Activated effector memory CD4-positive, alpha-beta T cell treated with anti-CD3 and anti-CD28 coated beads, Interleukin-2, amount 50 U/mL, for 16 hours (primary cell): ENCODE results near the gene IL13RA2.

Source experiments
- DNase-seq: peaks from one replicate; pipeline ENCODE4 v3.0.0-alpha.2; 2020

IL13RA2 gene

DNA sequence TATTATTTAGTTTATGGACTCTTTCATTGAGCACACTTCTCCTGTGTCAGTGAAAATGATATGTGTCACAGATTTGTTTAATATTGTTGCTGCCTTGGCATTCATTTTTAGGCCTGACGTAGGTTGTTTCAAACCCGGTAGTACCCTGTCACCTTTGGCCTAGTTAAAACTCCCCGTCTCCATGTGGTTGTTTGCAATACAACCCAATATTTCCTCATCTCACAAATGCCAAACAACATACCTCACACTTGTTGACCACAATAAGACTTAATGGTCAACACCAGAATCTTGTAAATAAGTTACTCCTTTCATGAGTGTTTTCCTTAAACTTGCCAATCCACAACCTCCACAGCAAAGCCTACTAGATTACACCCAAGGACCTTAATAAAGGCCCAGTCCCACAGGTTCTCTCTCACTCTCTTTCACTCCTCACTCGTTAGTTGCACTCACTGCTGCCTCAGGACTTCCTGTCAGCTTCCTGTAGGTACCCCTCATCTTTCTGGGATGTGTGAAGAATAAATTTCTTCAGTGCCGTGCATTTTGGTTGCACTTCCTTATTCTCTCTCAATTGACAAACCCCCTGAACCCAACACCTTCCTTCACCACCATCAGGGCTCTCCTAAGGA is 31.3 kb downstream of the IL13RA2 start:
- no peak for DNase-seq

DNA sequence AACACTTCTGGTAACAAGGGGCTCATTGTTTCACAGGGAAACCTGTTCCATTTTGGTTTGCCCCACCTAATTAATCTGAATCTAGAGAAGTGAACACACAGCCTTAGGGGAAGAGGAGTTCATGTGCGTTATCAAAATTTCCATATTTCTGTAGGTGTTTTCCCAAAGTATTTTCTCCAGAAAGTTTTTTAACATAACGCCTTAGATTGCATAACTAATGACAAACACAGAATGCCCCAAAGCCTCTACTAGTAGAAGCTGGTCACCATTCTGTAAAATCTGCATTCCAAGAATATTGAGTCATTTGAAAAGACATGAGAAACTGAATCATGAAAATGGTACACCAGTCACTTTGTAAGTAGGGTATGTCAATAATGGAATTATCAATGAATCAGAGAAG is 41.1 kb downstream of the IL13RA2 start:
- DNase-seq = no peak

DNA sequence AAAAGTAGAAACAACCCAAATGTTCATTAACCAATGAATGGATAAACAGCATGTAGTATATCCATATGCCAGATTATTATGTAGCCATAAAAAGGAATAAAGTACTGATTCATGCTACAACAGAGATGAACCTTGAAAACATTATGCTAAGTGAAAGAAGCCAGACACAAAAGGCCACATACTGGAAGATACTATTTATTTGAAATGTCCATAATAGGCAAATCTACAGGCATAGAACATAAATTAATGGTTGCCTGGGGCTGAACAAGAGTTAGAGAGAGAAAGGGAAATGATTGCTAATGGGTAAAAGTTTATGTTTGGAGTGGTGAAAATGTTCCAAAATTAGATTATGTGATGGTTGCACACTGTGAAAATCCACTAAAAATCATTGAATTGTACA is 44.4 kb downstream of the IL13RA2 start:
- no peak for DNase-seq

DNA sequence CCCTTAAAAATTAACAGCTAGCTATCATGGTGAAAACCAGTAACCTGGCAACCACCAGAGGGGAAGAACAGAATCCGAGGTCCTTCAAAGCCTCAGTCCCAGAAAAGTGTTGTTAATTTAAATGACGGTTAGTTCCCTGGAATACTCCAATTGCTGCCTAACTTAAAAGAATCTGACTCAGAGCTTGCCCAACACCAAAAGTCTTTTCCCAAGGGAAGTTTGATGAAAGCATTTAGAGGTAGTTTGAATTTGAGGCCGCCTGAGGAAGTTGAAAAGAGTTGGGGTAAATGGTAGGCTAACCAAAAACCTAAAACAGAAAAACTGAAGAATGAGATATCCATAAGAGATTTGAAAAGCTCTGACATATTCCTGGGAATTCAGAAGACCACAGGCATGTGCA is 46.6 kb downstream of the IL13RA2 start:
- no peak for DNase-seq

- DNase-seq = no peak
These were observed 53.0 kb downstream of the IL13RA2 start for GRCh38 chrX:114964374-114964773.

DNA sequence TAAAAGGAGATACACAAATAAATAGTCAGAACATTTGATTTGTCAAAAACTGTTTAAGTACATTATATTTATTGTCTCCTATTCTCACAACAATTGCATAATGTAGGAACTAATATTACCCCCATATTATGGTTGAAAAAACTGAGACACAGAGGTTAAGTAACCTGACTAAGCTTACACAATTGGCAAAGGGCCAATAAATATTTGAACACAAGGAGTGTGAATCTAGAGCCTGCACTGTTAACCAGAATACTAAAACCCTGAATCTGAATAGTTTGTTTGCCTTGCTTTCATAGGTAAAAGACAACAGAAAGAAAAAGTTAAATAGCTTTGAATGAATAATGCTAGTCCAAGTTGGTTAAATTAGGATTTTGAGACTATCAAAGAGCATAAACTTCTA is 55.2 kb downstream of the IL13RA2 start:
- no peak for DNase-seq

DNA sequence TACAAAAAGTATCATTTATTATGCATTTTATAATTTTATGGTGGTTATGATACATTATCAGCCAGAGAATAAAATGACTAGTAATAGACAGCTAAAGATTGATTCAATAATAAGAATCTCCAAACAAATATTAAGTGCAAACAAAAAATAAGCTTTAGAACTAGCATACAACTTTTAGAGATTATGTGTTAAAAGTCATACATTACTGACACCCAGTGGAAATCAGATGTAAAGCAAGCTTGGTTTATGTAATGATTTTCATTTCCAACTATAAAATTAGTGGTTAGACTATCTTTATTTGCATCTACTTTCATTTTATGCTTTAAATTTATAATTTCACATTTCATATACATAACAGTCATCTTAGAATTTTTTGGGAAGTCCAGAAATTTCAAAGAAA is 57.7 kb downstream of the IL13RA2 start:
- DNase-seq = no peak
